OCI-LY3 (cell line): Measurements from ENCODE around the gene PPP1R2.

Source experiments
- H2AFZ ChIP-seq: fragments of 200-600, 300-600 bp; shearing (Covaris generic); 2 replicates; pipeline ENCODE4 v1.6.0; 2014; ENCODE audit warnings: antibody characterized with exemption, low read depth, low read length
- H3K27ac ChIP-seq: fragments of 200-600, 300-600 bp; sonication (generic); 2 replicates; pipeline ENCODE4 v1.5.1; 2014; ENCODE audit warnings: mild to moderate bottlenecking, low read length, moderate library complexity, mixed read lengths
- H3K27me3 ChIP-seq: fragments of 200-600, 300-600 bp; sonication (generic); 2 replicates; pipeline ENCODE4 v1.6.1; 2014; ENCODE audit warnings: low read depth, low read length, mixed read lengths
- H3K36me3 ChIP-seq: fragments of 200-600, 300-600 bp; sonication (generic); replicated peaks from 2 replicates; pipeline ENCODE3; 2014; ENCODE audit warnings: low read depth, low read length, mixed read lengths
- H3K4me1 ChIP-seq: fragments of 300-600, 200-600 bp; sonication (generic); 2 replicates; pipeline ENCODE4 v1.6.1; 2014; ENCODE audit warnings: low read length, mixed read lengths
- H3K4me2 ChIP-seq: fragments of 200-600, 300-600 bp; sonication (generic); 2 replicates; pipeline ENCODE4 v1.6.1; 2014; ENCODE audit warnings: low read length, mixed read lengths
- H3K4me3 ChIP-seq: fragments of 300-600, 200-600 bp; sonication (generic); 2 replicates; pipeline ENCODE4 v1.5.1; 2014; ENCODE audit warnings: antibody characterized with exemption, mild to moderate bottlenecking, low read length, moderate library complexity
- H3K79me2 ChIP-seq: fragments of 300-600, 200-600 bp; shearing (Covaris generic); 2 replicates; pipeline ENCODE4 v1.6.1; 2014; ENCODE audit warnings: mild to moderate bottlenecking, low read length, mixed read lengths
- H3K9ac ChIP-seq: fragments of 300-600, 200-600 bp; shearing (Covaris generic); 2 replicates; pipeline ENCODE4 v1.6.0; 2014; ENCODE audit warnings: mild to moderate bottlenecking, low read length, moderate library complexity
- H3K9me3 ChIP-seq: fragments of 200-600, 300-600 bp; shearing (Covaris generic); 2 replicates; pipeline ENCODE4 v1.6.1; 2014; ENCODE audit warnings: low read length, mixed read lengths; ENCODE audit not compliant: insufficient read depth
- H4K20me1 ChIP-seq: fragments of 200-600, 300-600 bp; sonication (generic); 2 replicates; pipeline ENCODE4 v1.6.1; 2016; ENCODE audit warnings: low read length, mixed read lengths; ENCODE audit not compliant: insufficient read depth
- EZH2phosphoT487 ChIP-seq: fragments of 200-600 bp; shearing (Covaris generic); IDR thresholded peaks from 2 replicates; pipeline ENCODE4 v1.6.1; 2018; ENCODE audit warnings: antibody characterized with exemption, mixed run types, low read depth
- TF ChIP-seq, protein P1 (sequence below): fragments of 200-600, 300-600 bp; sonication (generic); IDR thresholded peaks from 2 replicates; pipeline ENCODE4 v1.5.1; 2014; ENCODE audit warnings: antibody characterized with exemption, low read length, low read depth

PPP1R2 gene

DNA sequence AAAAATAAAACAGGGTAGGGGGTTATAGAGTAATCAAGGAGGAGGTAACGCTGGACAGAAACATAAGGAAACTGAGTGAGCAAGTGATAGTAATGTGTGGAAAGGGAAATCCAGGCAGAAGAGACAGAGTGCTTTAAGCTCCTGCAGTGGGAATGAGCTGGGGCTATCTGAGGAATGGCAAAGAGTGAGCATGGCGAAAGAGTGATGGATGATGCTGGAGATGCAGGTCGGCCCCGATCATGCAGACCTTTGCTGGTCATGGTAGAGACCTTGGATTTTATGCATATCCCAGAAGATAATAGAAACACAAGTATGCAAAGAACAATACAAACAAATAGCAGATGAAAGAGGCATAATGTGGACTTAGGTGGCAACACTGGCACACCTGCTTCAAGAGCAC lies 74.3 kb downstream of the PPP1R2 start:
- no peak overlapping the region for H3K4me3 ChIP-seq
- no peaks in the 10 kb centered on the region for H3K4me1 ChIP-seq
- no peaks in the 10 kb centered on the region for H3K79me2 ChIP-seq
- H3K27me3 ChIP-seq: no peaks in the 10 kb centered on the region
- H3K4me2 ChIP-seq: no peak overlapping the region
- H3K9me3 ChIP-seq: 0 out of 2 replicates have a peak, but pooled peaks cover 3% of the 10 kb centered on the region
- no peaks in the 10 kb centered on the region for H3K36me3 ChIP-seq
- H4K20me1 ChIP-seq: no peaks in the 10 kb centered on the region
- H3K27ac ChIP-seq: no peak overlapping the region
- no peak overlapping the region for H2AFZ ChIP-seq
- TF ChIP-seq, protein P1, sequence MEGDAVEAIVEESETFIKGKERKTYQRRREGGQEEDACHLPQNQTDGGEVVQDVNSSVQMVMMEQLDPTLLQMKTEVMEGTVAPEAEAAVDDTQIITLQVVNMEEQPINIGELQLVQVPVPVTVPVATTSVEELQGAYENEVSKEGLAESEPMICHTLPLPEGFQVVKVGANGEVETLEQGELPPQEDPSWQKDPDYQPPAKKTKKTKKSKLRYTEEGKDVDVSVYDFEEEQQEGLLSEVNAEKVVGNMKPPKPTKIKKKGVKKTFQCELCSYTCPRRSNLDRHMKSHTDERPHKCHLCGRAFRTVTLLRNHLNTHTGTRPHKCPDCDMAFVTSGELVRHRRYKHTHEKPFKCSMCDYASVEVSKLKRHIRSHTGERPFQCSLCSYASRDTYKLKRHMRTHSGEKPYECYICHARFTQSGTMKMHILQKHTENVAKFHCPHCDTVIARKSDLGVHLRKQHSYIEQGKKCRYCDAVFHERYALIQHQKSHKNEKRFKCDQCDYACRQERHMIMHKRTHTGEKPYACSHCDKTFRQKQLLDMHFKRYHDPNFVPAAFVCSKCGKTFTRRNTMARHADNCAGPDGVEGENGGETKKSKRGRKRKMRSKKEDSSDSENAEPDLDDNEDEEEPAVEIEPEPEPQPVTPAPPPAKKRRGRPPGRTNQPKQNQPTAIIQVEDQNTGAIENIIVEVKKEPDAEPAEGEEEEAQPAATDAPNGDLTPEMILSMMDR: no peak
- TF ChIP-seq EZH2phosphoT487: no peak
- no peak overlapping the region for H3K9ac ChIP-seq

- TF ChIP-seq, protein P1: no peak
- TF ChIP-seq EZH2phosphoT487: no peak
- Histone ChIP-seq H3K4me3 (no peak overlapping the region), H3K9ac (no peak overlapping the region), H3K36me3 (no peaks in the 10 kb centered on the region), H3K79me2 (no peaks in the 10 kb centered on the region), H3K4me2 (no peak overlapping the region), H3K4me1 (no peaks in the 10 kb centered on the region), H3K9me3 (0 out of 2 replicates have a peak, but pooled peaks cover 3% of the 10 kb centered on the region), H4K20me1 (no peaks in the 10 kb centered on the region), H2AFZ (no peak overlapping the region), H3K27ac (no peak overlapping the region), H3K27me3 (no peaks in the 10 kb centered on the region)
Measured at GRCh38 chr3:195468391-195468776, 74.7 kb downstream of the PPP1R2 start.

- Histone ChIP-seq H3K27me3 (no peaks in the 10 kb centered on the region), H3K79me2 (no peaks in the 10 kb centered on the region), H3K27ac (no peak overlapping the region), H3K36me3 (no peaks in the 10 kb centered on the region), H3K4me1 (no peaks in the 10 kb centered on the region), H3K4me3 (no peak overlapping the region), H3K9me3 (0 out of 2 replicates have a peak, but pooled peaks cover 3% of the 10 kb centered on the region), H3K4me2 (no peak overlapping the region), H4K20me1 (no peaks in the 10 kb centered on the region), H2AFZ (no peak overlapping the region), H3K9ac (no peak overlapping the region)
- TF ChIP-seq, protein P1: no peak
Measured at GRCh38 chr3:195467641-195468390, 75.3 kb downstream of the PPP1R2 start.

DNA sequence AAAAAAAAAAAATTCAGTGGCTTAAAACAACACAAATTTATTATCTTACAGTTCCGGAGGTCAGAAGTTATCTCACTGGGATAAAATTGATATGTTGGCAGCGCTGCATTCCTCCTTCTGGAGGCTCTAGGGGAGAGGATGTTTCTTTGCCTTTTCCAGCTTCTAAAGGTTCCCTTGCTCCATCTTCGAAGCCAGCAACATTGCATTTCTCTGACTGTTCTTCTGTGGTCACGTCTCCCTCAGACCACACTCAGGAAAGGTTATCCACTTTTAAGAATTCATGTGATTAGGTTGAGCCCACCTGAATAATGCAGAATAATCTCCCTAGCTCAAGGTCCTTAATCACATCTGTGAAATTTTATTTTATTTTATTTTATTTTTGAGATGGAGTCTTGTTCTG lies 76.9 kb downstream of the PPP1R2 start:
- TF ChIP-seq, protein P1: no peak
- TF ChIP-seq EZH2phosphoT487: no peak
- no peak overlapping the region for H3K4me3 ChIP-seq
- H3K27me3 ChIP-seq: no peaks in the 10 kb centered on the region
- H3K9me3 ChIP-seq: 0 out of 2 replicates have a peak, but pooled peaks cover 3% of the 10 kb centered on the region
- no peaks in the 10 kb centered on the region for H3K4me1 ChIP-seq
- no peaks in the 10 kb centered on the region for H3K79me2 ChIP-seq
- H3K36me3 ChIP-seq: no peaks in the 10 kb centered on the region
- no peaks in the 10 kb centered on the region for H4K20me1 ChIP-seq
- no peak overlapping the region for H3K4me2 ChIP-seq
- no peak overlapping the region for H3K9ac ChIP-seq
- no peak overlapping the region for H3K27ac ChIP-seq
- H2AFZ ChIP-seq: no peak overlapping the region
